SK-N-SH (cell line): ENCODE data around the gene EHMT2. TPM values are rescaled to one million over a fixed set of nuclear protein-coding genes. Genes with fewer than 3 reads are reported as not detected.
"Not testable (repeated sequence)": the region's sequence is repeated elsewhere in the genome, so short reads cannot be mapped to it uniquely, and the experiment has no call there.

ENCODE experiments used
- CTCF ChIA-PET: fragments of 300-600, 350-600 bp; formaldehyde crosslinking; extraction: SDS; loops from one replicate; lab custom pipeline; 2021; lab: Yijun Ruan, JAX
- POLR2A ChIA-PET: fragments of 350-600 bp; sonication (Branson Sonifier 250); formaldehyde crosslinking; extraction: SDS; loops from one replicate; lab custom pipeline; 2020; ENCODE audit warnings: antibody characterized with exemption, inconsistent platforms; lab: Yijun Ruan, JAX
- DNase-seq: peaks from one replicate; pipeline ENCODE4 v3.0.0; 2012
- H2AFZ ChIP-seq: fragments of 200-600 bp; sonication (generic); 2 replicates; pipeline ENCODE4 v1.8.1; 2016; ENCODE audit warnings: antibody characterized with exemption, mild to moderate bottlenecking, low read depth
- H3F3A ChIP-seq: fragments of 200-600 bp; sonication (generic); replicated peaks from 2 replicates; pipeline ENCODE3; 2016; ENCODE audit warnings: antibody characterized with exemption, mild to moderate bottlenecking; ENCODE audit not compliant: insufficient read depth
- H3K27ac ChIP-seq, 2 experiments: fragments of 200-500 bp in 1 of 2; fragments of 200-600 bp in 1 of 2; sonication (Bioruptor generic) in 1 of 2; sonication (generic), shearing (Covaris generic) in 1 of 2; 2 replicates each; pipeline versions ENCODE4 v1.5.1 to v1.6.1; 2014 to 2016; ENCODE audit warnings: low read depth in 2 of 2, inconsistent platforms in 1 of 2, low read length in 1 of 2, mild to moderate bottlenecking in 1 of 2, mixed read lengths in 1 of 2
- H3K27me3 ChIP-seq: fragments of 200-600 bp; sonication (generic), shearing (Covaris generic); 2 replicates; pipeline ENCODE4 v1.6.1; 2016; ENCODE audit warnings: mixed run types; ENCODE audit not compliant: insufficient read depth
- H3K36me3 ChIP-seq, 2 experiments: fragments of 200-500 bp in 1 of 2; fragments of 200-600 bp in 1 of 2; sonication (Bioruptor generic) in 1 of 2; sonication (generic) in 1 of 2; replicated peaks in 1 of 2; 2 replicates each; pipeline versions ENCODE3 to v1.5.1; 2014 to 2016; ENCODE audit warnings: low read length in 1 of 2, mild to moderate bottlenecking in 1 of 2; ENCODE audit not compliant: insufficient read depth in 2 of 2, control insufficient read depth in 1 of 2
- H3K4me1 ChIP-seq, 2 experiments: fragments of 200-500 bp in 1 of 2; fragments of 200-600 bp in 1 of 2; sonication (Bioruptor generic) in 1 of 2; sonication (generic), shearing (Covaris generic) in 1 of 2; 2 replicates each; pipeline versions ENCODE4 v1.5.1 to v1.6.1; 2014 to 2016; ENCODE audit warnings: low read depth in 1 of 2, low read length in 1 of 2, mixed run types in 1 of 2; ENCODE audit not compliant: insufficient read depth in 2 of 2, control insufficient read depth in 1 of 2
- H3K4me2 ChIP-seq: fragments of 200-600 bp; sonication (generic), shearing (Covaris generic); 2 replicates; pipeline ENCODE4 v1.6.1; 2017; ENCODE audit warnings: mixed run types
- H3K4me3 ChIP-seq, 2 experiments: fragments of 200-500 bp in 1 of 2; fragments of 200-600 bp in 1 of 2; sonication (Bioruptor generic) in 1 of 2; sonication (generic), shearing (Covaris generic) in 1 of 2; 2 replicates each; pipeline versions ENCODE4 v1.5.1 to v1.8.1; 2014 to 2016; ENCODE audit warnings: low read depth in 2 of 2, inconsistent platforms in 1 of 2, low read length in 1 of 2, mild to moderate bottlenecking in 1 of 2, mixed read lengths in 1 of 2, moderate library complexity in 1 of 2
- H3K79me2 ChIP-seq: fragments of 200-600 bp; sonication (generic); 2 replicates; pipeline ENCODE4 v1.8.1; 2017; ENCODE audit warnings: mild to moderate bottlenecking; ENCODE audit not compliant: insufficient read depth
- H3K9ac ChIP-seq: fragments of 200-600 bp; sonication (generic); 2 replicates; pipeline ENCODE4 v1.6.1; 2017; ENCODE audit warnings: mixed run types
- H3K9me2 ChIP-seq: fragments of 200-600 bp; sonication (generic); 2 replicates; pipeline ENCODE4 v1.6.1; 2017; ENCODE audit warnings: mixed run types
- H3K9me3 ChIP-seq: fragments of 200-600 bp; sonication (generic); 2 replicates; pipeline ENCODE4 v1.6.1; 2017; ENCODE audit warnings: mixed run types, mild to moderate bottlenecking, moderate library complexity
- H4K20me1 ChIP-seq: fragments of 200-600 bp; sonication (generic); 2 replicates; pipeline ENCODE4 v1.6.1; 2017; ENCODE audit warnings: mild to moderate bottlenecking, mixed run types; ENCODE audit not compliant: insufficient read depth
- EZH2phosphoT487 ChIP-seq: fragments of 200-600 bp; sonication (generic); IDR thresholded peaks from 2 replicates; pipeline ENCODE4 v1.6.1; 2017; ENCODE audit warnings: low read depth, mixed run types, mild to moderate bottlenecking, antibody characterized with exemption, moderate library complexity, borderline replicate concordance
- FOXJ3 ChIP-seq: sonication (generic); formaldehyde crosslinking; IDR thresholded peaks from 2 replicates; pipeline ENCODE4 v1.5.1; 2020; ENCODE audit warnings: mild to moderate bottlenecking, missing genetic modification reagents
- FOXM1 ChIP-seq: IDR thresholded peaks from 2 replicates; pipeline ENCODE4 v1.4.0; 2012; ENCODE audit warnings: low read depth, mild to moderate bottlenecking
- JUND ChIP-seq: IDR thresholded peaks from 2 replicates; pipeline ENCODE4 v1.4.0; 2012
- POLR2AphosphoS5 ChIP-seq: IDR thresholded peaks from 2 replicates; pipeline ENCODE4 v1.6.1; 2012; ENCODE audit warnings: low read depth, low read length
- SIN3A ChIP-seq: IDR thresholded peaks from 2 replicates; pipeline ENCODE4 v1.6.1; 2012; ENCODE audit warnings: low read depth, mild to moderate bottlenecking, low read length, moderate library complexity, borderline replicate concordance
- TCF12 ChIP-seq: IDR thresholded peaks from 2 replicates; pipeline ENCODE4 v1.4.0; 2012
- WGBS: methylation state at CpG from one replicate; pipeline ENCODE4 v1.1.6; 2017; ENCODE audit warnings: low lambda C conversion rate; 5-methylcytosine and 5-hydroxymethylcytosine counted together
- polyA plus RNA-seq, 3 experiments: library from polyadenylated mRNA; depleted of rRNA; stranded (reverse); fragments of >200 nt; gene quantifications; 2 replicates each; pipeline ENCODE4 v1.2.3, GENCODE V29; 2012

The EHMT2 gene
- polyA plus RNA-seq, 1 of the 3 experiments (the other 2 are of a cell fraction) = 72.0 TPM

- ChIA-PET CTCF (interaction anchor here (0.9 to 1.5 kb wide), 4 partner anchors 9 to 69 kb away, joined by 3 to 6 read pairs (median 4); no protein-coding TSS in a partner anchor), POLR2A (no interaction called here)
- TF ChIP-seq SIN3A = no peak
- TF ChIP-seq FOXJ3 = no peak
- TF ChIP-seq TCF12 = no peak
- TF ChIP-seq POLR2AphosphoS5 = no peak
- TF ChIP-seq JUND = no peak
- TF ChIP-seq EZH2phosphoT487 = no peak
- Histone ChIP-seq H3K9ac (no peak overlapping the region), H3K36me3 (peaks cover 23 to 52% of the 10 kb centered on the region in 2 experiments), H3K27me3 (no peaks in the 10 kb centered on the region), H3K27ac (no peak overlapping the region), H4K20me1 (peaks cover 52% of the 10 kb centered on the region), H3K9me2 (no peaks in the 10 kb centered on the region), H3K4me3 (no peak overlapping the region), H3F3A (peaks cover 77% of the 10 kb centered on the region), H2AFZ (no peak overlapping the region), H3K4me2 (peak overlapping the region; percentile 99), H3K4me1 (peaks cover 14 to 17% of the 10 kb centered on the region in 2 experiments; a peak in 1 of 4 replicates), H3K79me2 (peaks cover 43% of the 10 kb centered on the region), H3K9me3 (no peaks in the 10 kb centered on the region)
- DNase-seq = no peak
- 82% methylated on average over 2 of the region's 3 CpGs for WGBS
Measured at GRCh38 chr6:31838968-31839367, 58.5 kb downstream of the EHMT2 start.

GRCh38 chr6:31838114-31838553 lies 59.4 kb downstream of the EHMT2 start:
- H3K4me1 ChIP-seq = peaks cover 14 to 17% of the 10 kb centered on the region in 2 experiments; a peak in 1 of 4 replicates
- H3K27me3 ChIP-seq, H3K9me3 ChIP-seq, H2AFZ ChIP-seq, H3K9me2 ChIP-seq, DNase-seq: not testable (repeated sequence)
- H4K20me1 ChIP-seq = peaks cover 52% of the 10 kb centered on the region
- H3K27ac ChIP-seq = peak overlapping the region in 1 of 2 experiments; percentile 90; a peak in 1 of 4 replicates
- H3K4me3 ChIP-seq = peak overlapping the region; percentile 66 to 96; a peak in 3 of 4 replicates
- peak overlapping the region; percentile 88; the same call in 1 of the 2 replicates for H3K9ac ChIP-seq
- ChIA-PET CTCF (interaction anchor here (1.4 to 1.5 kb wide), 2 partner anchors 11 to 43 kb away, joined by 4 to 7 read pairs; partner anchors contain the start of gene VARS1), POLR2A (interaction anchor here (1.4 kb wide), 1 partner anchor 24 kb away, joined by 3 read pairs; the partner anchor contains the start of gene NEU1)
- peaks cover 23 to 52% of the 10 kb centered on the region in 2 experiments for H3K36me3 ChIP-seq
- H3F3A ChIP-seq = peaks cover 75% of the 10 kb centered on the region
- H3K79me2 ChIP-seq = peaks cover 46% of the 10 kb centered on the region
- peak overlapping the region; percentile 99 for H3K4me2 ChIP-seq
- 80% methylated on average over 9 of the region's 9 CpGs for WGBS

GRCh38 chr6:31837369-31838113 lies 60.0 kb downstream of the EHMT2 start:
- Histone ChIP-seq H3F3A (peaks cover 72% of the 10 kb centered on the region), H3K27ac (peak overlapping the region in 1 of 2 experiments; percentile 90; a peak in 2 of 4 replicates), H3K9me2 (no peaks in the 10 kb centered on the region), H4K20me1 (peaks cover 52% of the 10 kb centered on the region), H3K9me3 (no peaks in the 10 kb centered on the region), H3K36me3 (peaks cover 23 to 52% of the 10 kb centered on the region in 2 experiments), H3K4me1 (peaks cover 14 to 17% of the 10 kb centered on the region in 2 experiments; a peak in 1 of 4 replicates), H3K27me3 (no peaks in the 10 kb centered on the region), H3K4me3 (peak overlapping the region; percentile 66 to 96), H3K9ac (peak overlapping the region; percentile 88), H3K79me2 (peaks cover 46% of the 10 kb centered on the region), H3K4me2 (peak overlapping the region; percentile 99), H2AFZ (no peak overlapping the region)
- DNase-seq = no peak
- CTCF ChIA-PET = interaction anchor here (0.5 to 1.4 kb wide), 7 partner anchors 26 to 157 kb away, joined by 3 to 7 read pairs (median 3); partner anchors contain the start of genes LY6G5C and VARS1
- POLR2A ChIA-PET = interaction anchor here (1.0 to 1.4 kb wide), 4 partner anchors 13 to 162 kb away, joined by 3 to 4 read pairs (median 3); partner anchors contain the start of genes LSM2 and NEU1
- peak; percentile 2 for TF ChIP-seq POLR2AphosphoS5
- 0 out of 2 replicates have a peak, but pooled peaks have one; percentile 1 for TF ChIP-seq SIN3A
- TF ChIP-seq FOXM1 = no peak
- TF ChIP-seq TCF12 = no peak
- 10% methylated on average over 1 of the region's 1 CpG for WGBS
